Measurements from ENCODE around the gene DSCAML1. TPM values are rescaled to one million over a fixed set of nuclear protein-coding genes. Genes with fewer than 3 reads are reported as not detected.

DSCAML1 gene
- total RNA-seq, 1 donor from 2014 or later, result 2.5 TPM

- Mint-ChIP-seq H3K4me3 (no peak overlapping the region), H3K27ac (no peak overlapping the region), H3K27me3 (ENCODE audit: low read depth) (peaks cover 27% of the 10 kb centered on the region), H3K4me1 (peaks cover 41% of the 10 kb centered on the region), H3K36me3 (no peaks in the 10 kb centered on the region), H3K9me3 (no peaks in the 10 kb centered on the region)
- DNase-seq (ENCODE audit: low spot score in 2 of 2, unreplicated experiment in 2 of 2), result no peak
- no peak for TF ChIP-seq CTCF (IDR thresholded peaks at IDR 0.05; ENCODE audit: unreplicated experiment)
Observed at GRCh38 chr11:117820516-117820915, 23.5 kb upstream of the DSCAML1 start.

- Mint-ChIP-seq H3K27ac (no peak overlapping the region), H3K27me3 (ENCODE audit: low read depth) (peaks cover 23% of the 10 kb centered on the region), H3K9me3 (no peaks in the 10 kb centered on the region), H3K36me3 (no peaks in the 10 kb centered on the region), H3K4me3 (no peak overlapping the region), H3K4me1 (peaks cover 46% of the 10 kb centered on the region)
- TF ChIP-seq CTCF (IDR thresholded peaks at IDR 0.05; ENCODE audit: unreplicated experiment), result no peak
- DNase-seq (ENCODE audit: low spot score in 2 of 2, unreplicated experiment in 2 of 2), result no peak
Observed at GRCh38 chr11:117820071-117820470, 23.1 kb upstream of the DSCAML1 start.

- peak; percentile 50 for TF ChIP-seq CTCF (IDR thresholded peaks at IDR 0.05; ENCODE audit: unreplicated experiment)
- no peaks in the 10 kb centered on the region for H3K36me3 Mint-ChIP-seq
- peak in 1 of 2 experiments; percentile 80 for DNase-seq (ENCODE audit: low spot score in 2 of 2, unreplicated experiment in 2 of 2)
- H3K9me3 Mint-ChIP-seq, result no peaks in the 10 kb centered on the region
- H3K27ac Mint-ChIP-seq, result no peak overlapping the region
- H3K4me3 Mint-ChIP-seq, result no peak overlapping the region
- peaks cover 48% of the 10 kb centered on the region for H3K4me1 Mint-ChIP-seq
- peaks cover 17% of the 10 kb centered on the region for H3K27me3 Mint-ChIP-seq (ENCODE audit: low read depth)
Observed at GRCh38 chr11:117819096-117820040, 22.4 kb upstream of the DSCAML1 start.

- H3K36me3 Mint-ChIP-seq, result no peaks in the 10 kb centered on the region
- peak overlapping the region; percentile 80 for H3K27ac Mint-ChIP-seq
- H3K9me3 Mint-ChIP-seq, result no peaks in the 10 kb centered on the region
- DNase-seq (ENCODE audit: low spot score in 2 of 2, unreplicated experiment in 2 of 2), result no peak
- no peak overlapping the region for H3K4me3 Mint-ChIP-seq
- peaks cover 17% of the 10 kb centered on the region for H3K27me3 Mint-ChIP-seq (ENCODE audit: low read depth)
- peak; percentile 33 for TF ChIP-seq CTCF (IDR thresholded peaks at IDR 0.05; ENCODE audit: unreplicated experiment)
- peaks cover 52% of the 10 kb centered on the region for H3K4me1 Mint-ChIP-seq
Observed at GRCh38 chr11:117818041-117818873, 21.2 kb upstream of the DSCAML1 start.

- TF ChIP-seq CTCF (IDR thresholded peaks at IDR 0.05; ENCODE audit: unreplicated experiment), result peak; percentile 99
- H3K27ac Mint-ChIP-seq, result peak overlapping the region; percentile 80
- peak; percentile 67 to 96 for DNase-seq (ENCODE audit: low spot score in 2 of 2, unreplicated experiment in 2 of 2)
- H3K36me3 Mint-ChIP-seq, result no peaks in the 10 kb centered on the region
- peaks cover 17% of the 10 kb centered on the region for H3K27me3 Mint-ChIP-seq (ENCODE audit: low read depth)
- peaks cover 58% of the 10 kb centered on the region for H3K4me1 Mint-ChIP-seq
- no peaks in the 10 kb centered on the region for H3K9me3 Mint-ChIP-seq
- H3K4me3 Mint-ChIP-seq, result peak overlapping the region; percentile 46
Observed at GRCh38 chr11:117817368-117818040, 20.5 kb upstream of the DSCAML1 start.
